C1 segment of cervical spinal cord (tissue), 14 donors: ENCODE measurements around the gene CNST.
"Not testable (repeated sequence)": the region's sequence is repeated elsewhere in the genome, so short reads cannot be mapped to it uniquely, and the experiment has no call there.

Source experiments
- DNase-seq, 14 donors: peaks; one replicate each; lab custom pipeline; 2025; lab: John Stamatoyannopoulos, UW

The CNST gene

GRCh38 chr1:246618240-246618808 is 52.1 kb downstream of the CNST start:
- DNase-seq, result no peak

DNA sequence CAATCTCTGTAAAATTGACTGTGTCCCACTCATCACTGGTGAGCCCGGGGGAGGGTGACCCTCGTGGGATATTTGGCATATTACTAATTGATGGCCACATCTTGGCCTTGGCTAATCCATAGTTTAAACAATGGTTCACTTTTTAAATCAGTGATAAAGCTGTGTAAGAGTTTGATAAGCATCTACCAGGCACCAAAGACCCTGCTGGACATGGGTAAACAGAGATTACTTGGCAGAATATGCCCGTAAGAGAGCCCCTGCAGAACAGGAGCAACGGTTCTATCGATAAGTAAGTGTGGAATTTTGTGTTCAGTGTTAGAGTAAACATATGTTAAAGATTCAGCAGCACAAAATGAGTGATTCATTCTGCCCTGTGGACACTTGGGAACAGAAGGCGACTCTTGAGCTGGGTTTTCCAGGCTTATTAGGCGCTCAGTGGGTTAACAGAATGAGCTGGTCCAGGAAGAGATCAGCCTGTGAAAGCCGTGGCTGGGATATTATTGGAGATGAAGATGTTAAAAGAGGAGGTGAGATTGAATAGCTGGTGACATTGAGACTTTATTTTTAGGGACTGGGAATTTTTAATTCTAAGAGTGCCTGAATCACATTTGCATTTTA is 55.9 kb downstream of the CNST start:
- DNase-seq, result no peak

DNA sequence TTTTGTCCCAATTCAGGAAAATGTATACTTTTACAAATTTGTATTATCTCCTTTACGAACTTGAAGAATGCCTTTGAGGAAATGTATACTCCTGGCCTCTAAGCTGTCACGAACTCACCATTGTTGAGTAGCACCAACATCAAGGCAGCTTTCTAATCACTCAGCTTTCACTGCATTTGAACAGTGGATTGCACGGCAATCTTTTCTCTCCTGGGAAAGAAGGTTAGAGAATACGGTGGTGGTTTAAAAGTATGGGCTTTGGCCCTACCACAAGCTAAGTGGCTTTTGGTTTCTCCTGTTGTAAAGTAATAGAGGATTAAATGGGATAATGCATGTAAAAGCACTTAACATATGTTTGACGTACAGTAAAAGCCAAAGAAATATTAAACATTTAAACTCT is 57.8 kb downstream of the CNST start:
- DNase-seq, result no peak

GRCh38 chr1:246629030-246629429 is 62.8 kb downstream of the CNST start:
- no peak for DNase-seq

GRCh38 chr1:246629976-246630375 is 63.7 kb downstream of the CNST start:
- no peak for DNase-seq

DNA sequence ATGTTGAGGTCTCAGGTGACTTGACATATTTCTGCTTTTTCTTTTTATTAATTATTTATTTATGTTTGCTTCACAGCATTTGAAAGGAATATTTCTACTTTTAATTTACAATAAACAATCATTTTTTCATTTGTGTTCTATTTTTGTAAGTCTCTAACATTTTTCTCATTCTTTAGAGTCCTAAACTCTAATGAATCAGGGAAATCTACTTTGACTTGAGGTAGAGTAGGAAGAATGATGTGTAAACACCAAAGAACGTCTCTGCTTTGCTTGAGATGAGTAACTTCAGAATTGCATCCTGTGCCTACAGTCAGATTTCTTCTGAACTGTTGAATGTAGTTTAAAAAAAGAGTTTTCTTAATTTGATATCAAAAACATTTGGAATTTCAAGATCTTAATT is 65.2 kb downstream of the CNST start:
- DNase-seq, result no peak

GRCh38 chr1:246632281-246633168 is 66.3 kb downstream of the CNST start:
- no peak for DNase-seq

- not testable (repeated sequence) for DNase-seq
These were observed 68.4 kb downstream of the CNST start for GRCh38 chr1:246634659-246635058.

DNA sequence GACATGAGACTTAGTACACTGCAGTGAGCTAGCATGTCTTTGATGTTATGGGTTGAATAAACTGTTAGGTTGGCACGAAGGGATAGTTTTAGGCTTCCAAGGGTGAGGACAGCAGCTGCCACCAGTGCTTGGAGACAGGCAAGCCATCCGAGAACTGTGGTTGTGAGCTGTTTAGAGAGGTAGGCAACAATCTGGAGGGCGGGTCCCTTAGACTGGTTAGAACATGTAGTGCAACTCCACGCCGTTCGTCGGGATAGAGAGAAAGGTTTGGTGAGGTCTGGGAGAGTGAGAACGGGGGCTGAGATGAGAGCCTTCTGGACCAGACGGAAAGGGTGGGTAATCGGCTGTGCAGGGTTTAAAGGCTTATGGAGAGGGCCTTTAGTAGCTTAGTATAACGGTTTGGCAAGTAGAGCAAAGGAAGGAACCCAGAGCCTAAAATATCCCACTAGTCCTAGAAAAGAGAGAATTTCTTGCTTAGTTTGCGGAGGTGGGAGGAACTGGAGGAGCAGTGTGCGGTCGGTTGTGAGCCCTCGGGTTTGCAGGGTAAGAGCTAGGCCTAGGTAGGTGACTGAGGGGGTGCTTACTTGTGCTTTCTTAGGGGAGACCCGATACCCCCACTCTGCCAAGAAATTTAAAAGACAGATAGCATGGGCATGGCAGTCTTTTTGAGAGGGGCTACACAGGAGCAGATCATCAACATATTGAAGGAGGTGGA is 72.8 kb downstream of the CNST start:
- no peak for DNase-seq

GRCh38 chr1:246639732-246640131 is 73.5 kb downstream of the CNST start:
- no peak for DNase-seq

DNA sequence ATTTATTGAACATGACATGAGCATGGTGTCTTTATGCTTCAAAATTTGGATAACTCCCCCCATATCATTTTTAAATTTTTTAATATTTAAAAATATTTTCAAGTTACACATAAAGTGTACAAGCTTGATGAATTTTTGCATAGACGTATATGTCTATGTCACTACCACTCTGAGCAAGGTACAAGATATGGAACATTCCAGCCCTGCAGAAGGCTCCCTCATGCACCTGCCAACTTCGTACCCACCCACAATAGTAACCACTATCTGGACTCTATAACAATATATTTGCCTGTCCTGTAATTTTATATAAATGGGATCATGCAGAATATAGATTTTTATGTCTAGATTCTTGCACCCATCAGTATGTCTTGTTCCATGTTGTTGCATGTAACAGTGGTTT is 74.5 kb downstream of the CNST start:
- no peak for DNase-seq

DNA sequence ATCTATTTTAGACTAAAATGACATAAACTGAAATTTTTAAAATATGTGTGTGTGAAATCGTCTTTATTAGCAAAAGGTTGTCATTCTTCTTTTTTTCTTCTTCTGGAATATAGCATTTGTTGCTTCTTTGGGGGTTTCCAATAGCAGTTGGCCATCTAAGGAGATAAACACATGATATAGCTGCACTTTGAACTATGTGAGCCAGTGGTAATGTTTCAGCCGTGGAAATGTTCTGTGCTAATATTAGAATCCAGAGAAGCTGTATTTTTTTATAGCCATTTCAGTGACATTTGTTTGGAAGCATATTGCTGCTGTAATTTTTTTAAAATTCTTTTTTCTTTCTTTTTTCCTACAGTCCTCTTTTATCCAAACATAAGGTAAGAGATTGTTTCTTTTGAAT is 75.1 kb downstream of the CNST start:
- DNase-seq, result no peak

DNA sequence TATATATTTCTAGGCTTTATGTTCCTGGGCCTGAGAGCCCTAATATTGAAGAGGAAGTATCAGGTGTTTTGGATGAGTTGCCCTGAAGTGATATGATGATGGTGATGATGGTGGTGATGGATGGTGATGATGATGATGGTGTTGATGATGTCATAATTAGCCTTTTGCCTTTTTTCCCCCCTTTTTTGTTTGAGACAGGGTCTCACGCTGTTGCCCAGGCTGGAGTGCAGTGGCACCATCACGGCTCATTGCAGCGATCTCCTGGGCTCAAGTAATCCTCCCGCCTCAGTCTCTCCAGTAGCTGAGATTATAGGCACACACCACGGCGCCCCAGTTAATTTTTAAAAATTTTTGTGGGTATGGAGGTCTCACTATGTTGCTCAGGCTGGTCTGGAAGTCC is 76.5 kb downstream of the CNST start:
- DNase-seq, result no peak

- DNase-seq, result peak in 13 of 14 donors; percentile 3 to 72 (median 25)
These were observed 80.9 kb downstream of the CNST start for GRCh38 chr1:246647113-246647512.

- peak in 1 of 14 donors; percentile 53 for DNase-seq
These were observed 81.3 kb downstream of the CNST start for GRCh38 chr1:246647513-246647912.

DNA sequence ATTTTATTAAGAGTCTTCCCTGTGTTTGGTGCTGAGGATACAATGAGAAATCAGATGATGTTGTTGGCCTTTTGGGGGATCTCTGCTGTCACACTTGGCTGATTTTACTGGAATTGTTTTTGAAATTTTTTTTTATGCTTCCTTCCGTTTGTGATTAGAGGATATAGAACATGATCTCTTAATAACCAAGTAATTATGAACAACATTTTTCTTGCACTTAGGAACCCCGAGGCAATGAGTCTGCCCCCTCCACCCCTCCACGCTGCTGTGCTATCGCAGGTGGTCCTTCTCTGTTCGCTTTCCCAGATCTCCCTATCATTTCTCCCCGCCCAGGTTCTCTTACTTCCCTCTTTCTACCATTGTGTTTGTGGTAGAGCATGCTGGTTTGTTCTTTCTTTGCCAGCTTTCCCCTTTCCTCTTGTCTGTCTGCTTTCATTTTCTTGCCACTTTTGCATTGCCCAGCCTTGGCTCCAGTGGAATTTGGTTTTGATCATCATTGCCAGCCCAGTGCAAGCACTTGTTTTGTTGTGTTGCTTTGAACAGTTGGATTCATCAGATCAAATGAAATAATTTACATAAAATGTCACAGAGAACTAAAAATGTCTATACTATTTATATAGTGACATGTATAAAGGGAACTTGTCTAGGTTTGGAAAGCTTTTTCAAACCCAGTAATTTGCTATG is 84.9 kb downstream of the CNST start:
- DNase-seq, result no peak

- DNase-seq, result peak in 1 of 14 donors; percentile 5
These were observed 92.3 kb downstream of the CNST start for GRCh38 chr1:246658567-246658966.

DNA sequence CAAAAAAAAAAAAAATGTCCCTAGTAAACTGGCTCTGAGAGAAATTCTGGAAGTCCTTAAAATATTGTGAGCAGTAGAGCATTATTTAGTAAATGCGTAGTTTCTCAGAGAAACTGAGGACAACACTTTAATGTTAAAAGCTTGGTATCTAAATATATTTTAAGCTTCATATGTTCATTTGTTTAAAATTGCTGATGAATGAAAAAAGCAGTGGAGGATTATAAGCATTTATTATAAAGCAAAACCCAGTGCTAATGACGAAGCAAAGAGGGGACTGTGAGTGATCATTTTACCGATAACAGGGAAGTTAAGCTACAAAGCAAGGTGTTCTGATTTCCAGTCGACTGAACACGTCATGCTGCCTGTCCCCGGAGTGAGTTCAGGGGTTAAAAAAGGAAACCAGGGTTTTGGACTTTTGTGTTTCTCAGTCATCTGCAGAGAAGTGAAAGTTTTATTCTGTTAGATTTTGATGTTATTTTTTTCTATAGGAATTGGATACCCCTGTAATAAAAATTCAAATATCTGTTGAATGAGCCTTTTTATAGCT is 93.4 kb downstream of the CNST start:
- DNase-seq, result no peak

DNA sequence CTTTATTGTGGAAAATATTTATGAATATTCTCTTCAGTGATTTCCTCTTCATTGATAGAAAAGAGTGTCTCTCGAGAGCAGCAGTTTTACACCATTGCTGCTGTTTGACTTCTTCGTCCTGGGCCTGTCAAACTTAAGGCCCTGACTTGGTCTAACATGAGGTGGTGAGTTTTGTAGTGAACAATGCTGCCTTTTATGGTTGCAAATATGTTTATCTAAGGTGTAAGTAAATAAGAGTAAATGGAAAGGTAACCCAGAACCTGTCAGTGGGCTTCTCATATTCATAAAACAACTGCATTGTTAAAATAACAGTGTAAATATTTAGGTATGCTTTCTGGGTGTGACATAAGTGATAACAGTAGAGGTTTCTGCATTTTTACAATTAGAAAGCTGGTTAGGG is 95.2 kb downstream of the CNST start:
- DNase-seq, result no peak

DNA sequence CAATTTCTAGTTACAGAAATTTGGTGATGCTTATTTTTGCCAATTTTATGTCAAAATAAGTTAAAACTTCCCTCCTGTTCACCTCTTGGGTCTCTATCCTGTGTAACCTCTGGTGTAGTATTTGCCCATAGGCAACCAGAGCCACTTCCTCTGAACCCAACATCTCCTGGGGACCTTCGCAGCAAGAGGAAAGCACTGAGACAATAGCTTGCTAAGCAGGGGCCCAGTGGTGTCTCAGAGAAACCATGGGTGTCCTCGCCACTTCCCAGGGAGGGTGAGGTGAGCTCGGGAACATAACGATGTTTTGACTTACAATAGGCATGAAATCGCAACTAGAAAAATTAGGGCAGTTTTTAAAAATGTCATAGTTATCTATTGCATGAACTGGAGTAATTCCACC is 101.5 kb downstream of the CNST start:
- DNase-seq, result no peak

GRCh38 chr1:246669659-246670058 is 103.4 kb downstream of the CNST start:
- DNase-seq, result no peak
